ENCODE data around the gene KLHL29.
A peak's percentile ranks its signal among the peaks of the same experiment; 100 is the strongest.

The KLHL29 gene

GRCh38 chr2:23513245-23513871 is 128.4 kb downstream of the KLHL29 start:
- no peak for DNase-seq (ENCODE audit: low read depth)

DNA sequence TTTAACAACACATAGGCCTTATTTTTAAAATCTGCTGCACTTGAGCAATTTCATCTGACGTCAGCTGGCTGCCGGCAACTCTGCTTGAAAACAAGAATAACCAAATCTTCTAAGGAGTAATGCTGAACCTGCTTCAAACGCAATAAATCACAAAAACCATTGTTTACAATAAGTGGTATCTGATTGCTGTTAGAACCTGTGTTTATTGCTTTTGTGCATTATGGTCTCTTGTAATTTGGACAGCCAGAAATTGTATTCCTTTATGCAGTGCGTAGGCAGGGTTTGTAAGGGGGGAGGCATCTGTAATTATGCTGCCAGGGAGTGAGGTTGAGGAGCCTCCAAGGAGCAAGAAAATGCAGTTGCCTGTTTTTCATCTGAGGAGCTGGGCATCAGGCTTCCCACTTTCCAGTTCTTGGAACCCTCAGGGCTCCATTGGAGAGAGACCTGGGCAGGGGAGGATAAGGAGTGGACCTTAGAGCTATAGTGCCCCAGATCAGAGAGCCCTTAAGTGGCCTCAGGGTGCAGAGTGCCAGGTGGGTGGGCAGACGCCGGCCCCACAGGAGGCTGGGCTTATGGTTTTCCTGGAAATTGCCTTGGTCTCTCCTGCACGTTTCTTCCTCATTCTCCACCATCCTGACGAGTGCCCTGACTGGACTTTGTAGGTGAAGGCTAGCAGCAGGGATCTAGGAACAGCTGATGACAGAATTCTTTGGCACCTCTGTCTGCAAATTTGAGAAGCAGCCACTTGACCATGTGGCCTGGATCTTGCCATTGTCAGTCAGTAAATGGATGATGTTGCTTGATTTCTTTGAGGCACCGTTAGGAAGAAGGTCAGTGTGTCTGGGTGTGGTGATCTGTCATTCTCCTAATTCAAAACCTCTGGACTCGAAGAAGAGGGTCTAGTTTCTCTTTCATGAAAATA is 129.2 kb downstream of the KLHL29 start:
- DNase-seq (ENCODE audit: low read depth), result no peak

- DNase-seq (ENCODE audit: low read depth), result no peak
These were observed 131.7 kb downstream of the KLHL29 start for GRCh38 chr2:23516520-23517256.

DNA sequence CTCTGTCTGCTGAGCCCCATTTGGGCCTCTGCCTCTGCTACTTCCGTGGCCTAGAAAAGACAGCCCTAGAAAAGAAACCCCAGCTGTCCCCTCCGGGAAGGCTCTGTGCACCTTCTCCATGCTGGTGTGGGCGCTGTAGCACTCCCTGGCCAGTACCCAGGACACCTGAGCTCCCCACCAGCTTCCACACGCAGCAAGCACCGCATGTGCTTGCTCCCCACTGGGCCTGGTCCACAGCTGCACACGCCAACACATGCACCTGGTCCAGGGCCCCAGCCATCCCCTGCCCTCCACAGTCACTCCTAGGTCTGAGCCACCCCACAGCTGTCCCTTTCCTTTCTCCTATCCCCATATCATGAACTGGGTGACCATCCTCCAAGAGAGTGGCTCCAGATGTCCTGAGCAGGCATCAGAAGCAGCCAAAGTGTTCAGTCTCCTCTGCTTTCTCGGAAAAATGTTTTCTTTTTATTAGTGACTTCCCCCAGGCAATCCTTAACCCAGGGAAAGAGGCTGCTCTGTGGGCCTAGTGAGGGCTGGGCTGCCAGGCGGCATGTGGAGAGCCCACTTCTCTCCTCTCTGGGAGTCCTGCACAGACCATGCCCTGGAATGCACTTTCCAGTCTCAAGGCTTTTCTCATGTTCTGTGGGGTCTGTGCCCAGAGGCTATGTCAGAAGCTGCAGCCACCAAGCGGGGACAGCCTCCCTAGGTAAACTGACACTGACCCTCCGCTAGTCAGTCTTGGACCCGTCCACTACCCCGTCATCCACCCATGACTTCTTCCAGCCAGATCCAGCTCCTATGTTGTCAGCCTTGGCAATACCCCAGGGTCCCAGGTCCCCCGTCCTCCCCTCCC is 133.7 kb downstream of the KLHL29 start:
- no peak for DNase-seq (ENCODE audit: low read depth)

- no peak for DNase-seq (ENCODE audit: low read depth)
These were observed 134.3 kb downstream of the KLHL29 start for GRCh38 chr2:23519334-23519651.

GRCh38 chr2:23520256-23520655 is 135.3 kb downstream of the KLHL29 start:
- DNase-seq (ENCODE audit: low read depth), result no peak

GRCh38 chr2:23521060-23521459 is 136.1 kb downstream of the KLHL29 start:
- no peak for DNase-seq (ENCODE audit: low read depth)

DNA sequence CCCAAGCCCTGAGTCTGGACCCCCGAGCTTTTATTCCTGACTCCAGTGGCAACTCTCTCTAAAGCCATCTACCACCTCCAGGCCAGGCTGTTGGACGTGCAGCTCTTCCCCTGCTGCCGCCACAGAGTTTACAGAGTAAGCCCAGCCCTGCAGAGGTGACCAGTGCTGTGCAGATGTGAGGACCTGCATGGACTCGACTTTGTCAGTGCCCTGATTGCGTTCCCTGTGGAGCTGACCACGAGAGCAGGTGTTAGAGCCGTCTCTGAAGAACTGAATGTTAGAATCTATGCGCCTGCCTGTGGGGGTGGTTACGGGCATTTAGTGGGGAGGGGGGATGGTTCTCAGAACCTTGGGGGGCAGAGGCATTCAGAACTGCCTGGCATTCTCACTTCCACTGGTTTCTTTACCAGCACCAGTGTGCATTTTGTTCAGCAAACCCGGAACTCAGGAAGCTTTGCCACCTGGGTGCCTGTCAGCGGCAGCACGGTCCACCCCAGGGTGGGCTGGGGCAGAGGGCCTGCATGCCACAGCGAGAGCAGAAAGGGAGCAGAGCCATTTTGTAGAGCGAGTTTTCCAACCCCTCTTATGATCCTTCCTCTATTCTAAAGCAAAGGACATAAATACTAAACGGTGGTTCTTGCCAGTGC is 137.9 kb downstream of the KLHL29 start:
- DNase-seq (ENCODE audit: low read depth), result no peak

DNA sequence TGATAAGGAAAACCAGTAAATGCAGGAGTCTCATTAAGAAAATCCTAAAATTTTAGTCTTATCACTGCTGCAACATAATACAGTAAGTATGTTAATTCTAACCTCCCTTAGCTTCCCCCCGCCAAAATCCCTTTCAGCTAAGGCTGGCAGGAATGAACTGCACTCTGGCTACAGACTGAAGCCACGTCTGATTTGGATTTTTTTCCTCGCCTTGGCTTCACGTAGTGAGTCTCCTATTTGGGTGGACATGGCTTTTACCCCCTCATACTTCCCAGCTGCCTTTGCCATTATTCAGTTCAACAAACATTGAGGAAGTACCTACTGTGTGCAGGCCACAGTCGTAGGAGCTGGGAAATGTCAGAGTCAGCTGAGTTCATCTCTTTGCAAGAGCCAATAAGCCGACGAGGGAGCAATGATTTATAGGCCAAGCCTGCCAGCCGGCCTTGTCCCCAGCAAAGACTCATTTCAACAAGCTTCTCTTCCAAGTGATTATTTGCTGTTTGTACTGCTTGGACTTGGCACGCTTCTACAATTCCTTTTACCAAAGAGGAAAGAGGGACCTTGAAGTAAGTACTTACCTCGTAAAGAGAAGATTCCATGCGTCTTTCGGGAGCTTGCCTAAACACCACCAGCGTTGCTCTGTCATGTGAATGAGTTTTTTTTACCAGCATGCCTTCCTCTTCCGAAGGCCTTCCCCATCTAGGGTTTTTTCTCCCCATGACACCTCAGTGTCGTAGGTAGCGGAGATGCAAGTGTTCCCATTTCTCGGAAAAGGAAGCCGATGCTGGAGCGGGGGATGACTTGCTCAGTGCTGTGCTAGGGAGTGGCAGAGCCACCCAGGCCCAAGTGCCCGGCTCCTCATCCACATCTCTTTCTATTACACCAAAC is 138.6 kb downstream of the KLHL29 start:
- DNase-seq (ENCODE audit: low read depth), result peak; percentile 22

- no peak for DNase-seq (ENCODE audit: low read depth)
These were observed 139.3 kb downstream of the KLHL29 start for GRCh38 chr2:23524261-23524706.

GRCh38 chr2:23525137-23525765 is 140.3 kb downstream of the KLHL29 start:
- no peak for DNase-seq (ENCODE audit: low read depth)

- no peak for DNase-seq (ENCODE audit: low read depth)
These were observed 141.1 kb downstream of the KLHL29 start for GRCh38 chr2:23526114-23526513.

DNA sequence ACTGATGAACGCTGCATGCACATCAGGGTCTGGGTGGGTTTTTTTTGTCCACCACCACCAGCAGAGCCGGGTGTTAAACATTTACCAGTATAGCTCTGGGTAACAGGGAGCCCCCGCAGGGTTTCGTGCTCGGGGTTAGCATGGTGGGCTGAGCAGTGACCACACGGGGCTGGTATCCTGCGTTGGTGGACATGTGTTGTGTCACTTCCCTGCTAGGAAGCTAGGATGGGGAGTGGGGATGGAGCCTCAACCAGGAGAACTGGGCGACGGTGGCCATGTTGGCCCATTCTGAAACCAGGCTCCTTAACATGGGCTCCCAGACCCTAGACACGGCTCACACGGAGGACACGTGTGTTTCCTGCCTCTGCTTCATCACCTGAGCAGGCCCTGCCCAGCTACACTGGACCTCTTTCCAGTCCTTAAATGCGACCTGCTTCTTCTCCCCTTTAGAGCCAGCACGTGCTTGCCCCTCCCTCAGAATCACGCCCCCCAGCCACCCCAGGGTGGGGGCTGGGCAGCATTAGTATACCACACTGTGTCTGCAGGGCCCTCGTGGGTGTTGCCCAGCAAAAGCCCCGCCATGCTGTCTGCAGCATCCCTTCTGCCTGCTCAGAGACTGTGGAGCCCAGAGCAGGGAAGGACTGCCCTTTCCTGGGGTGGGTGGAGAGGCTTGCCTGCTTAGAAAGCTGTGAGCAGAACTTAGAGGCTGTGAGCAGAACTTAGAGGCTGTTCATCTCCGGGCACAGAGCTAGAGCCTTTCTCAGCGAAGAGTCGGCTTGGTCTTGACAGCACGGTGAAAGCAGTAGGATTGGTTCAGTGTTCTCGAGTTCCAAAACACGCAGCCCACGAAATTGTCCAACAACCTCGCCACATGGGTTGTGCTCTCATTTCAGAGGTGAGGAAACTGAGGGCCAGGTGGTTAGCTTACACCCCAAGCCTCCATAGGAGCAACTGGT is 142.1 kb downstream of the KLHL29 start:
- no peak for DNase-seq (ENCODE audit: low read depth)

DNA sequence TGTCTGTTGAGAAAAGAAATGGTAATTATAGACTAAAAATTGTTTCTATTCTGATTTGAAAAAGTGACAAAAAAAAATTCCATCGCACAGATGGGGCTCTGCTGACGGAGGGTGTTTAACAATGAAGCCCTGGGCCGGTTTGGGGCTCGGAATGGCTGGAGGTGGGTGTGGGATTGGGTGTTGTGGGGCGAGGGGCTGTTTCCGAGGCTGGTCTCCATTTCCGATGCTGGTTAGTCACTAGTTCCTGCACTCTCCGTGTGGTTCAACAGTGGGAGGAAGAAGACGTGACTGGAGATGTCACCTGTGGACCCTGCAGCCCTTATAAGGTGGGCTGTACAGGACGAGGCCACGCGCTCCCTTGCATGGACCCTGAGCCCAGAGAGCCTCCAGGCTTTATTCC is 143.2 kb downstream of the KLHL29 start:
- DNase-seq (ENCODE audit: low read depth), result no peak

DNA sequence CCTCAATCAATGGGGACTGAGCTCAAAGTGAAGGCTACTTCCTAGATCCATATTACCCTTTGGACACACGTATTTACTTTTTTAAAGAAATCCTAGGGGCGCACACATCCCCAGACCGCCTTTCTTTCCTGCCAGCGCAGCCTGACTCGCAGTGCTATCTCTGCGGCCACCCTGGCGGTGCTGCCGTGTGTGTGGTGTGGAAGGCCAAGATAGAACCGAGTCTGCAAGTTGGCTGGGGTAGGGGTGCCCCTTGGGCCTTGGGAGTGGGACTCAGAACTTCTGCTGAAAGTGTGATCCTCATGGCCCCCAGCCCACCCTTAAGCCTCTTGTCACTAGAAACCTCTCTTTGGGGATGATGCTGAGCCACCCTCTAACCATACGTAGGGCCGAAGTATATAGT is 143.7 kb downstream of the KLHL29 start:
- no peak for DNase-seq (ENCODE audit: low read depth)

DNA sequence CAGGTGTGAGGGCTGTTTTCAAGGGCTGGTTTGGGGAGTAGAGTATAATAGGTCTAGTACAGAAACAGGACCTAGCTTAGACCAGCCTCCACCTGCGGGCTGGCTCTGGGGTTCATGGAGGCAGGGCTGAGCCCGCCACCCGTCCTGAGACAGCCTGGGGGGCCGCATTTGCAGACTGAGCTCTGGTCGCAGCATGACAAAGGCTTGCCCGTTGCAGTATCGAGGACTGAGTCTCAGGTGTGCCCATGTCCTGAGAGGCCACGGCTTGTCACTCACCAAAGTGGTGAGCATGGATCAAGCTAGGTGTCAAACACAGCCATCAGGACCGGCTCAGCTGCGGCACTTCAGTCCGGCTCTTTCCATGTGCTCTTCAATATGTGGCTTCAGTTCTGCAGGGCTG is 144.7 kb downstream of the KLHL29 start:
- DNase-seq (ENCODE audit: low read depth), result no peak

- no peak for DNase-seq (ENCODE audit: low read depth)
These were observed 145.4 kb downstream of the KLHL29 start for GRCh38 chr2:23530206-23530908.

GRCh38 chr2:23530909-23531276 is 145.9 kb downstream of the KLHL29 start:
- no peak for DNase-seq (ENCODE audit: low read depth)

Data from GM04503 (cell line).